ENCODE data around the gene ODAD4.

Gene ODAD4

DNA sequence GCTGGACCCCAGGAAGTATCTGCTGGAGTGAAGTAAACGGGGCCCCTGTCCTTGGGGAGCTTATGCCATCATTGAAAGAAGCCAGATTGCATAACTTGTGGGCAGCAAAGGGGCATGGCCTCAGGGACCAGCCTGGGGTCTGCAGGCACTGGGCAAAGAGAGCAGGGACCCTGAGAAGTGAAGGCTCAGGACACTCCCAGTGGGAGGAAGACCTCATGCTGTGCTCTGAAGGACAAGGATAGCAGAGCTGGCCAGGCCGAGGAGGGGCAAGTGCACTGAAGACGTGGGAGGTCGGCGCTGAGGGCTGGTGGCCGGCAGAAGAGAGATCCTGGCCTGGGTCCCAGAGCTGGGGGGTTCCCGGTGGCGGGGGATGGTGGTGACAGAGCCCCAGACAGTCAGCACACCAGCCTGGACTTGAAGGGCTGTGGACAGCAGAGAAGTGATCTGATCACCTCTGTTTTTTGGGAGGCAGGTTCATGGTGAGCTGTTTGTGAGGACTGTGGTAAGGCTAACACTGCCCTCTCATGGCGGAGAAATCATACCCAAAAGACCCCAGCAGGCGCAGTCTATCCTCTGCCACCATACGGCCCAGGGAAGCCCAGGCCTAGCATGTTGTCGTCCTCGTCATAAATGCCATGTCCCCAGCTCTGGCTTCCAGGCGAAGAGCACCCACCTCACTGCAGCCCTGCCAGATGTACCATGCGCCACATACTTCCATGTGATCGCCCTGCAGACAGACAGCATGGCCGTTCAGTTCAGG is 29.1 kb downstream of the ODAD4 start:
- TF ChIP-seq, protein P1, sequence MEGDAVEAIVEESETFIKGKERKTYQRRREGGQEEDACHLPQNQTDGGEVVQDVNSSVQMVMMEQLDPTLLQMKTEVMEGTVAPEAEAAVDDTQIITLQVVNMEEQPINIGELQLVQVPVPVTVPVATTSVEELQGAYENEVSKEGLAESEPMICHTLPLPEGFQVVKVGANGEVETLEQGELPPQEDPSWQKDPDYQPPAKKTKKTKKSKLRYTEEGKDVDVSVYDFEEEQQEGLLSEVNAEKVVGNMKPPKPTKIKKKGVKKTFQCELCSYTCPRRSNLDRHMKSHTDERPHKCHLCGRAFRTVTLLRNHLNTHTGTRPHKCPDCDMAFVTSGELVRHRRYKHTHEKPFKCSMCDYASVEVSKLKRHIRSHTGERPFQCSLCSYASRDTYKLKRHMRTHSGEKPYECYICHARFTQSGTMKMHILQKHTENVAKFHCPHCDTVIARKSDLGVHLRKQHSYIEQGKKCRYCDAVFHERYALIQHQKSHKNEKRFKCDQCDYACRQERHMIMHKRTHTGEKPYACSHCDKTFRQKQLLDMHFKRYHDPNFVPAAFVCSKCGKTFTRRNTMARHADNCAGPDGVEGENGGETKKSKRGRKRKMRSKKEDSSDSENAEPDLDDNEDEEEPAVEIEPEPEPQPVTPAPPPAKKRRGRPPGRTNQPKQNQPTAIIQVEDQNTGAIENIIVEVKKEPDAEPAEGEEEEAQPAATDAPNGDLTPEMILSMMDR (conservative IDR thresholded peaks at IDR 0.05) = no peak; the same call in 1 of the 2 replicates
- no peak for TF ChIP-seq ZFX (IDR thresholded peaks at IDR 0.05)
- H3K27ac ChIP-seq = no peak overlapping the region

DNA sequence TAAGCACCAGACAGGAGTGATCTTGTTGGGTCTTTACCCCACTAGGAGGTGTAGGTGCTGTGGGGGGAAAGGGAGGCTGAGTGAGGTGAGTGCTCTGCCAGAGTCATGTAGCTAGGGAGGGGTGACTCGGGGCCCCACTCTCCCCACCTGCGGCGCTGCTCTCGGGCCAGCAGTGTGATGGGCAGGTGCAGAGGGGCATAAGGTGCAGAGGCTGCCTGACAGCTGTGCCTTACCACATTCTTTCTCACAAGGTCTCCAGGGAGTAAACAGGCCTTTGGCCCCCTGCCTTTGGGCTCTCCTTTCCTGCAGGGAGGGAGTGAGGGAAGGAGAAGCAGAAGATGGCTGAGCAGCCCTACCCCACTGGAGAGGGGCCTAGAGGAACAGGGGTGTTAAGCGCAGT is 31.7 kb downstream of the ODAD4 start:
- no peak overlapping the region for H3K27ac ChIP-seq
- TF ChIP-seq ZFX (IDR thresholded peaks at IDR 0.05) = no peak
- TF ChIP-seq, protein P1 (conservative IDR thresholded peaks at IDR 0.05) = no peak

DNA sequence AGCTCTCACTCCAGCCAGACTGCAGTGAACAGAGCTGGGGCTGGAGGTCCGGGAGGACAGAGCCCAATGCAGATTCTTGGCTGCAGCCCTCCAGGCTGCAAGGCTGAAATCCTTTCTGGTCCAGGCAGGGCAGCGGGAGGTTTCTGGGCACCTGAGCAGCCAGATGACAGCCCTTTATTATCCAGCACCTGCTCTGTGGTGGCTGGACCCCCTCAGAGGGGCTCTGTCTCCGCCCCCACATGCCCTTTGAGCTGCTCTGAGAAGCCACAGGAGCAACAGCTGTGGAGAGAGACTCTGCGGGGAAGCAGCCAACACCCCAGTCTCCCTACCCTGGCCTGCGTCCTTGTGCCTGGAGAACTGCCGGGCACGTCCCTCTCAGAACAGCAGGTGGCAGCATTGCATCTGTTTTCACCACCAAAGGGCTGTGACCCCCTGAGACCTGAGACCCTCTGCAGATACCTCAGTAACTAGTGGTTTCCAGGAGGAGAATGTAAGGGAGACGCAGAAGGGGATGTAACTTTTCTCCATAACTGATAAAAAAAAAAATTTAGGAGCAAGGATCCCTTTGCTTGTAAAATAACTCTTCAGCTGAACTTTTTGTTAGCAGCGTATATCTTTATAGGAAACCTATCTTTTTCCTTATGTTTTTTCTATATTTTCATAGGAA is 32.5 kb downstream of the ODAD4 start:
- TF ChIP-seq, protein P1 (conservative IDR thresholded peaks at IDR 0.05) = peak; percentile 94
- no peak for TF ChIP-seq ZFX (IDR thresholded peaks at IDR 0.05)
- no peak overlapping the region for H3K27ac ChIP-seq

DNA sequence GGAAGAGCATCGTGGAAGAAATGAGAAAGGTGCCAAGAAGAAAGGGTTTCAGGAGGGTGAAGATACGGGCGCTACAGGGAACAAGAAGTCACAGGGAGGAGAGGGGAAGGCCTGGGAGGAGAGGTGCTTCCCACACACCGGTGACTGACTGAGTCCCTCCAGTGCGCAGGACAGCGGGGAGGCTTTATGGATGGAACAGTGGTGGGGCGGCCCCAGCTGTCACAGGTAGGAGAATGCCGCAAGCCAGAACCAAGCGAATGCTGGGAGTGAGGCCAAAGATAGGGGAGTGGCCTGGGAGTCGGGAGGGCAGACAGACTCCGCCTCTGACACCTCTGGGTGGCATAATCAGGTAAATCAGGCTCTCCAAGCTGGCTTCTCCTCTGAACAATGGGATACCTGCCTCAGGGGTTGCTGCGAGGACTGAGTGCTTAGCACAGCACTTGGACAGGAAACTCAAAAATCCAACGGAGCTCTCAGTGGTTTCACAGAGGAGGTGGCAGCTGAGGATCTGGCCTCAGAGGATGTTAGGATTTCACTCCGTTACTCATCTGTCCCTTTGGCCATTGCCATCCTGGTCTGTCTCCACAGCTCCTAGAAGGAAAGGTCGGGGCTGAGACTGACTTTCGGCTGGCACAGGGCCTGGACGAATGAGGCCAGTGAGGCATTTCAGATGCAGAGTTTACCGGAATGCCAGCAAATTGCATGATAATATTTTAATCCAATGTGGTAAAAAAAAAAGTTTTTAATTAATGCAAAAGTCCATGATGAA is 35.5 kb downstream of the ODAD4 start:
- TF ChIP-seq ZFX (IDR thresholded peaks at IDR 0.05) = no peak
- TF ChIP-seq, protein P1 (conservative IDR thresholded peaks at IDR 0.05) = no peak
- peak overlapping the region; percentile 84 for H3K27ac ChIP-seq

DNA sequence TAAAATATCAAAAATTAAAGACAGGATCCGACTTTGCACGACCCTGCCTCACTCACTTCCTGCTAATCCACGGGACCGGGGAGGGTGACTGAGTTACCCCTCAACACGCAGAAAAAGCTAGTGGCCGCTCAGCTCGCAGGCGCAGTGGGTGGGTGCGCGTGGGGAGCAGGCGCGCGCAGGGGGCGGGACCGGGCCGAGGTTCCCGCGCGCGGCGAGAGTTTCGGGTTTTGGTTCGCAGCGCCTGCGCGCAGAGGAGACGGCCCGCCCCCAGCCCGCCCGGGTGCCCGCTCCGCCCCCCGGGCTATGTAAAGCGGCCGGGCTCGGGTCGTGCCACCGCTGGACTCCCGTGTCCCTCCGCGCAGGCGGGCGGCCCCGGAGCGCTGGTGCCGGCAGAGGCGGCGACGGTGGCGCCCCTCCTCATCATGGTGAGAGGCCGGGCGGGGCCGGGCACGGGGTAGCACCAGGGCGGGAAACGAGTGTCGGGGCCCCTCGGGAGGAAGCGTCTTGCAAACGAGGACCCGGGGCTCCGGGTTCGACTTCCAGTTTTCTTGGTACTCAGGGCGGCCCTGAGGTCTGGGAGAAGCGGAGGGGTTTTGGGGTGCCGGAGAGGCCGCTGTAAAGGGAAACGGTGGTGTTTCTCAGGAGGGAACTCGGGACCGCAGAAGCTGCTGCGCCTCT is 36.2 kb downstream of the ODAD4 start, which contains the start of gene CNP:
TSS of gene CNP (plus strand) at position 333 of the 678 bp plus-strand sequence. CDS start at position 423, 90 bp downstream.
- H3K27ac ChIP-seq = peak within 1 kb of the TSS; percentile 84
- TF ChIP-seq, protein P1 (conservative IDR thresholded peaks at IDR 0.05) = no peak
- TF ChIP-seq ZFX (IDR thresholded peaks at IDR 0.05) = peak; percentile 68; the same call in 1 of the 2 replicates

DNA sequence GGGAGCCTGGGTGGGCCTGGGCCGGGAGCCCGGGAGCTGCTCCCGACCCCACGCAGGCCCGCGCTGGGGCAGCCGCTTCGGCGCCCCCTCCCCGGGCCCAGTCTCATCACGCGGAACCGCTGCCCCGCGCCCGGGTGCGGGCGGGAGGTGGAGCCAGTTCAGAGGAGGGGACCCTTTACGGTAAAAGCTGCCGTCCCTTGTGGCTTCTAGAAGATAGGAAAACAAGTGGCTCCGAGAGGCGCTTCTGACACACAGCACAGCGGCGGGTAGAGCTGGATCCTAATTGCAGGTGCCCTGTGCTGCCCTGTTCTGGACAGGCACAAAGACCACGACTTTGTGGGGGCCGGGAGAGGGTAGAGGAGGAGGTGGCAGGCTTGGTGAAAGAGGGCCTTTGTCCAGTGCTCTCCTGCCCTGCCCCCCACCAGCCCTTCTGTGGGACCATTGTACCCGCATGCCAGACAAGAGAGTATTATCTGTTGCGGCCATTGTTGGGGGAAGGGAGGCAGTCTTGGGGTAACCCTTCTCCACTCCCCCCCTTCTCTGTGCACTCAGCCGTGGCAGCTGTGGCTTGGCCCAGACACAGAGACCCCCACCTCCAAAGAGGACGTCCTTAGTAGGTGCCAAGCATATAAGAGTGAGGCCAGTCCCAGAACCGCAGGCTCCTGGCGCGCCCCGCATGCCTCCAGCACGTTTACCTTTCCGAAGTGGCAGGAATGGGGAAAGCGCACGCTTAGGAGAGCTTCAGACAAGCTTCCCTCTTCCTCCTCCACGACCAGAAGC is 36.9 kb downstream of the ODAD4 start:
- peak overlapping the region; percentile 84 for H3K27ac ChIP-seq
- no peak for TF ChIP-seq ZFX (IDR thresholded peaks at IDR 0.05)
- TF ChIP-seq, protein P1 (conservative IDR thresholded peaks at IDR 0.05) = no peak
